GM10266 (cell line): ENCODE measurements around the gene SMPD4.
"Not testable (repeated sequence)": the region's sequence is repeated elsewhere in the genome, so short reads cannot be mapped to it uniquely, and the experiment has no call there.

Experiments used
- DNase-seq: peaks from one replicate; pipeline ENCODE4 v3.0.0; 2012; ENCODE audit errors: extremely low spot score
- TF ChIP-seq, protein P1 (sequence below): IDR thresholded peaks from 2 replicates; pipeline ENCODE4 v1.5.1; 2012; ENCODE audit warnings: mild to moderate bottlenecking, low read depth; ENCODE audit not compliant: control insufficient read depth, insufficient read depth; ENCODE audit errors: missing control alignments

The SMPD4 gene

GRCh38 chr2:130137118-130137517, 44.3 kb downstream of the SMPD4 start:
- DNase-seq: not testable (repeated sequence)

GRCh38 chr2:130136546-130136945, 44.9 kb downstream of the SMPD4 start:
- not testable (repeated sequence) for DNase-seq

DNA sequence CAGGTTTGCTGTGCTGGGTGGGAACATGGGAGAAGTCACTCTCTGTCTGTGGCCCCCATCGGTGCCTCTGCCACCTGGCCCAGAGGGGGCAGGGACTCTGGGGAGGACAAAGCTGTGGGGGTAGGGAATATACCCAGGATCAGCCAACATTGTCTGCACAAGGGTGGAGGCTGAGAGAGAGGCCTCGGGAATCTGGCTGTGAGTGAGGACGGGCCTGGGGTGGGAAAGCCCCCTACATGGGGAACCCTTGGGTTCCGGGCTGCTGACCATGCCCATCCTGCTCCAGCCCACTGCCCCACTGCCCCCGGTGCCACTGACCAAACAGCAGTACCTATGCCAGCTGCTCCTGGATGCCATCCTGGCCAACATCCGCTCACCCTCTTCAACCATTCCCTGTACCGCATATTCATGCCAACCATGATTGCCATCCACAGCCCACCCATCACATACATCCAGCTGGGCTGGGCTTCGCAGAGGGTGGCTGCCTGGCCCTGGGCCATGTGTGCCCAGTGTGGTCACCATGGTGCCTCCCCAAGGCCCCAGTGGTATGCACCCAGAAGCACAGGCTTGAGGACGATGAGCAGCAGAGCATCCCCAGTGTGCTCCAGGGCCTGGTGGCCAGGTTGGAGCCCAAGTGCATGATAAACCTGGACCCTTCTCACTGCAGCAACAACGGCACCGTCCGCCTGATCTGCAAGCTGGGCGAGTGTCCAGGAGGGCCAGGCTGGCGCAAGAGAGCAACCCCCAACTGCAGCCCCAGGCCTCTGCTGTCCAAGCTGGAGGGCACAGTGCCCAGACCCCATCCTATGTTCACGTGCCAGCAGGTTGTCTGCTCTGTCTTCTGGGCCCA, 45.5 kb downstream of the SMPD4 start:
- TF ChIP-seq, protein P1, sequence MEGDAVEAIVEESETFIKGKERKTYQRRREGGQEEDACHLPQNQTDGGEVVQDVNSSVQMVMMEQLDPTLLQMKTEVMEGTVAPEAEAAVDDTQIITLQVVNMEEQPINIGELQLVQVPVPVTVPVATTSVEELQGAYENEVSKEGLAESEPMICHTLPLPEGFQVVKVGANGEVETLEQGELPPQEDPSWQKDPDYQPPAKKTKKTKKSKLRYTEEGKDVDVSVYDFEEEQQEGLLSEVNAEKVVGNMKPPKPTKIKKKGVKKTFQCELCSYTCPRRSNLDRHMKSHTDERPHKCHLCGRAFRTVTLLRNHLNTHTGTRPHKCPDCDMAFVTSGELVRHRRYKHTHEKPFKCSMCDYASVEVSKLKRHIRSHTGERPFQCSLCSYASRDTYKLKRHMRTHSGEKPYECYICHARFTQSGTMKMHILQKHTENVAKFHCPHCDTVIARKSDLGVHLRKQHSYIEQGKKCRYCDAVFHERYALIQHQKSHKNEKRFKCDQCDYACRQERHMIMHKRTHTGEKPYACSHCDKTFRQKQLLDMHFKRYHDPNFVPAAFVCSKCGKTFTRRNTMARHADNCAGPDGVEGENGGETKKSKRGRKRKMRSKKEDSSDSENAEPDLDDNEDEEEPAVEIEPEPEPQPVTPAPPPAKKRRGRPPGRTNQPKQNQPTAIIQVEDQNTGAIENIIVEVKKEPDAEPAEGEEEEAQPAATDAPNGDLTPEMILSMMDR: no peak
- no peak for DNase-seq

DNA sequence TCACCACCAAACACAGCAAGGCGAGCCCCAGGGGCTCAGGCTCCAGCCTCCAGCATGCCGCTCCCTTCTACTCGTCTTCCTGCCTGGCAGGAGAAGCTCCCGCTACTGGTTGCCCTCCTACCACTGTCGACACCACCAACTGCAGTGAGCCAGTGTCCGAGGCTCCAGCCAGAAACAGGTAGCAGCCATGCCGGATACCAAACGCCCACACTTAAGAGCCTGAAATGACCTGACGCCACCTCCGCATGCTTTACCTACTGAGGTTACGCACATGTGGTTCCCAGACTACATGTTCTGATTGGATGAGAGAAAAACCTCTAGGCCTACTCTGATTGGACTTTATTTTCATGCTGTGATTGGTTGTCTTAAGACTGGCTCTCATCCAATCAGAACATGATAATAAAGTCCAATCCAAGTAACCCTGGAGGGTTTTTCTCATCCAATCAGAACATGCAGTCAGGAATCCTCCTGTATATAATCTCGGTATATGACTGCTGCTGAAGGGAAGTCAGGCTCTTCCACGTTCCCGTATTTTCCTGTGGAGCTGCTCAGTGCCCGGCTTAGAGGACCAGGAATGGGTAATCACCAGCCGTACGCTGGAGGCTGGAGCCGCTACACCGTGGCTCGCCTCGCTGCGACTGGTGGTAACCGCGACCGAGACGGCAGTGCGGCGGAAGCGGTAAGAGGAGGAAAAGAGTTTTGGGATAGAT, 52.1 kb downstream of the SMPD4 start, which contains the start of gene POTEF:
Gene POTEF, minus strand, starts transcription at position 103 of the 710 bp plus-strand sequence. CDS start 8,707 bp downstream, outside the sequence.
- not testable (repeated sequence) for DNase-seq

GRCh38 chr2:130128464-130128863, 52.9 kb downstream of the SMPD4 start:
- DNase-seq: not testable (repeated sequence)

GRCh38 chr2:130127726-130128125, 53.7 kb downstream of the SMPD4 start:
- DNase-seq: not testable (repeated sequence)

GRCh38 chr2:130120924-130121323, 60.5 kb downstream of the SMPD4 start:
- not testable (repeated sequence) for DNase-seq

DNA sequence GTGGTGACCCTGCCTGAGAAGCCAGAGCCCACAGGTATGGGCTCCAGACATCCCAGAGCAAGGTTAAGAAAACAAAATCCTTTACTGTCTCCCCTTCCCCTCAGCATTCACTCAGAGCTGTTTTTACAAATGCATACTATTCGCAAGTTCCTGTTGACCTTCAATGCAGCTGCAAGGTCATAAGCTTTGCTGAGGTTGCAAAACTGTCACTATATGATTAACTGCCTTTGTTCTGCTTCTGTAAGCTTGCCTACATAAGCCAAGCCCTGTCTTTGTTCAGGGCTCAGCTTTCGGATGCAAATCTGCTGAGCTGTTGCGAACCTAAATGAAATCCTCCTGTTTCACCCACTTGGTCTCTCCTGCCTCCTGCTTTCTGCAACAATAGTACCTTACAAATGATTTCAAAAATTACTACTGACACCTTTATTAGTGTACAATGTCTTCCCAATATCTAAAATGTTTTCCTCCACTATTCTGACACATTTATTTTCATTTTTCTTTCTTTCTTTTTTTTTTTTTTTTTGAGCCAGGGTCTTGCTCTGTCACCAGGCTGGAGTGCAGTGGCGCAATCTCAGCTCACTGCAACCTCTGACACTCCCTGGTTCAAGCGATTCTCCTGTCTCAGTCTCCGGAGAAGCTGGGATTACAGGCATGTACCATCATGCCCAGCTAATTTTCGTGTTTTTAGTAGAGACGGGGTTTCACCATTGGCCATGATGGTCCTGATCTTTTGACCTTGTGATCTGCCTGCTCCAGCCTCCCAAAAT, 78.6 kb downstream of the SMPD4 start:
- not testable (repeated sequence) for DNase-seq
